ENCODE results near the gene NFASC.

Gene NFASC

GRCh38 chr1:204859861-204860267, 10.8 kb upstream of the NFASC start:
- no peak for DNase-seq

- peak in 3 of 14 donors; percentile 24 to 31 (median 25) for DNase-seq
Measured at GRCh38 chr1:204863024-204863423, 7.6 kb upstream of the NFASC start.

- DNase-seq = no peak
Measured at GRCh38 chr1:204863730-204864129, 6.9 kb upstream of the NFASC start.

- peak in 2 of 14 donors; percentile 30 to 45 for DNase-seq
Measured at GRCh38 chr1:204866051-204866596, 4.5 kb upstream of the NFASC start.

- no peak for DNase-seq
Measured at GRCh38 chr1:204867203-204867602, 3.5 kb upstream of the NFASC start.

- DNase-seq = peak in 1 of 14 donors; percentile 39
Measured at GRCh38 chr1:204867666-204868339, 2.9 kb upstream of the NFASC start.

- DNase-seq = peak in 8 of 14 donors; percentile 37 to 65 (median 57)
Measured at GRCh38 chr1:204868340-204868700, 2.3 kb upstream of the NFASC start.

- DNase-seq = no peak
Measured at GRCh38 chr1:204869097-204869496, 1.6 kb upstream of the NFASC start.

- peak in 2 of 14 donors; percentile 58 to 62 for DNase-seq
Measured at GRCh38 chr1:204871405-204872037, 859 bp downstream of the NFASC start.

GRCh38 chr1:204872262-204872881, 1.7 kb downstream of the NFASC start:
- DNase-seq = peak in 2 of 14 donors; percentile 44 to 50

- peak in 5 of 14 donors; percentile 21 to 74 (median 62) for DNase-seq
Measured at GRCh38 chr1:204873176-204873575, 2.5 kb downstream of the NFASC start.

GRCh38 chr1:204873714-204874113, 3.1 kb downstream of the NFASC start:
- no peak for DNase-seq

- DNase-seq = peak in 2 of 14 donors; percentile 31 to 33
Measured at GRCh38 chr1:204874274-204874673, 3.6 kb downstream of the NFASC start.

GRCh38 chr1:204875255-204875654, 4.6 kb downstream of the NFASC start:
- no peak for DNase-seq

- DNase-seq = no peak
Measured at GRCh38 chr1:204878621-204879234, 8.1 kb downstream of the NFASC start.

- no peak for DNase-seq
Measured at GRCh38 chr1:204879351-204879750, 8.7 kb downstream of the NFASC start.

- no peak for DNase-seq
Measured at GRCh38 chr1:204880906-204881305, 10.2 kb downstream of the NFASC start.

- no peak for DNase-seq
Measured at GRCh38 chr1:204882479-204882878, 11.8 kb downstream of the NFASC start.

GRCh38 chr1:204883405-204883804, 12.7 kb downstream of the NFASC start:
- DNase-seq = no peak

GRCh38 chr1:204885288-204885711, 14.6 kb downstream of the NFASC start:
- peak in 8 of 14 donors; percentile 19 to 65 (median 46) for DNase-seq

GRCh38 chr1:204885790-204886189, 15.1 kb downstream of the NFASC start:
- DNase-seq = no peak

GRCh38 chr1:204887846-204888245, 17.2 kb downstream of the NFASC start:
- no peak for DNase-seq

- no peak for DNase-seq
Measured at GRCh38 chr1:204888294-204888693, 17.6 kb downstream of the NFASC start.
